IMR-90 (cell line): ENCODE results near the gene CWC27. TPM values are rescaled to one million over a fixed set of nuclear protein-coding genes. Genes with fewer than 3 reads are reported as not detected.

Experiments used
- ATAC-seq: fragments of 200-7000 bp; cut with Tn5 transposase; 2 replicates; pipeline ENCODE4 v1.9.1; 2020; ENCODE audit warnings: low read depth, mild to moderate bottlenecking, moderate library complexity
- BruUV-seq: library from RNA; stranded (reverse); fragments of 400-500 nt; replicated peaks from 2 replicates; lab custom pipeline; 2021; lab: Mats Ljungman, UMichigan
- CTCF ChIA-PET: fragments of 300-600 bp; formaldehyde crosslinking; extraction: SDS; loops from one replicate; lab custom pipeline; 2021; ENCODE audit warnings: antibody characterized with exemption; lab: Yijun Ruan, JAX
- POLR2A ChIA-PET: fragments of 300-600 bp; sonication (Branson Sonifier 250); formaldehyde crosslinking; loops from one replicate; lab custom pipeline; 2022; ENCODE audit warnings: antibody characterized with exemption; ENCODE audit not compliant: unreplicated experiment; lab: Charles Lee
- DNase-seq: peaks from one replicate; pipeline ENCODE4 v3.0.0; 2013
- H2AFZ ChIP-seq: replicated peaks from 2 replicates; pipeline ENCODE3; 2013; ENCODE audit warnings: low read length, mild to moderate bottlenecking; ENCODE audit not compliant: poor library complexity
- H2AK5ac ChIP-seq: 2 replicates; pipeline ENCODE4 v1.6.1; 2013; ENCODE audit warnings: low read depth, low read length, inconsistent platforms
- H2AK9ac ChIP-seq: replicated peaks from 2 replicates; pipeline ENCODE3; 2013; ENCODE audit warnings: mild to moderate bottlenecking, low read depth, low read length, moderate library complexity; ENCODE audit not compliant: poor library complexity
- H2BK120ac ChIP-seq: 2 replicates; pipeline ENCODE4 v1.6.1; 2013; ENCODE audit warnings: low read depth, low read length, inconsistent platforms
- H2BK15ac ChIP-seq: 3 replicates; pipeline ENCODE4 v1.6.1; 2013; ENCODE audit warnings: low read depth, low read length, inconsistent platforms
- H2BK20ac ChIP-seq: 2 replicates; pipeline ENCODE4 v1.6.1; 2013; ENCODE audit warnings: low read depth, mild to moderate bottlenecking, inconsistent platforms, low read length, moderate library complexity
- H2BK5ac ChIP-seq: 2 replicates; pipeline ENCODE4 v1.6.1; 2013; ENCODE audit warnings: mild to moderate bottlenecking, low read depth, low read length, inconsistent platforms; ENCODE audit not compliant: poor library complexity, severe bottlenecking
- H3K14ac ChIP-seq: replicated peaks from 2 replicates; pipeline ENCODE4 v1.6.1; 2013; ENCODE audit warnings: low read depth, low read length, inconsistent platforms
- H3K18ac ChIP-seq: 2 replicates; pipeline ENCODE4 v1.6.1; 2013; ENCODE audit warnings: low read depth, low read length, control low read depth
- H3K23ac ChIP-seq: 2 replicates; pipeline ENCODE4 v1.6.1; 2013; ENCODE audit warnings: low read depth, low read length, inconsistent platforms
- H3K27ac ChIP-seq: 2 replicates; pipeline ENCODE4 v1.5.1; 2013; ENCODE audit warnings: mild to moderate bottlenecking, control low read depth, low read length; ENCODE audit not compliant: insufficient read depth
- H3K27me3 ChIP-seq: 2 replicates; pipeline ENCODE4 v1.6.1; 2013; ENCODE audit warnings: low read length; ENCODE audit not compliant: control insufficient read depth, insufficient read depth
- H3K36me3 ChIP-seq: 2 replicates; pipeline ENCODE4 v1.6.1; 2013; ENCODE audit warnings: low read length, mixed read lengths; ENCODE audit not compliant: control insufficient read depth, insufficient read depth
- H3K4ac ChIP-seq: 2 replicates; pipeline ENCODE4 v1.6.1; 2013; ENCODE audit warnings: low read depth, low read length, inconsistent platforms
- H3K4me1 ChIP-seq: 2 replicates; pipeline ENCODE4 v1.6.1; 2013; ENCODE audit warnings: low read length, mixed read lengths; ENCODE audit not compliant: control insufficient read depth, insufficient read depth
- H3K4me2 ChIP-seq: 2 replicates; pipeline ENCODE4 v1.6.1; 2013; ENCODE audit warnings: low read depth, mild to moderate bottlenecking, control low read depth, low read length, moderate library complexity
- H3K4me3 ChIP-seq: 2 replicates; pipeline ENCODE4 v1.5.1; 2013; ENCODE audit warnings: low read depth, mild to moderate bottlenecking, control low read depth, low read length, moderate library complexity; ENCODE audit not compliant: insufficient read depth
- H3K56ac ChIP-seq: 2 replicates; pipeline ENCODE4 v1.6.1; 2013; ENCODE audit warnings: low read length, inconsistent platforms; ENCODE audit not compliant: insufficient read depth; ENCODE audit errors: extremely low read depth
- H3K79me1 ChIP-seq, 2 experiments: 2 replicates each; pipeline ENCODE4 v1.6.1; 2013; ENCODE audit warnings: low read length in 2 of 2, inconsistent platforms in 1 of 2, low read depth in 1 of 2
- H3K9ac ChIP-seq: 2 replicates; pipeline ENCODE4 v1.6.1; 2013; ENCODE audit warnings: low read depth, low read length, control low read depth
- H3K9me1 ChIP-seq: 2 replicates; pipeline ENCODE4 v1.6.1; 2013; ENCODE audit warnings: low read length, inconsistent platforms; ENCODE audit not compliant: insufficient read depth
- H3K9me3 ChIP-seq: 2 replicates; pipeline ENCODE4 v1.6.1; 2013; ENCODE audit warnings: low read length; ENCODE audit not compliant: control insufficient read depth, insufficient read depth
- H4K20me1 ChIP-seq: 2 replicates; pipeline ENCODE4 v1.6.1; 2013; ENCODE audit warnings: low read length, inconsistent platforms; ENCODE audit not compliant: insufficient read depth
- H4K5ac ChIP-seq: 2 replicates; pipeline ENCODE4 v1.6.1; 2013; ENCODE audit warnings: mild to moderate bottlenecking, low read depth, low read length, control low read depth
- H4K8ac ChIP-seq, 2 experiments: 2 replicates each; pipeline ENCODE4 v1.6.1; 2013; ENCODE audit warnings: low read depth in 2 of 2, low read length in 2 of 2, control low read depth in 1 of 2, inconsistent platforms in 1 of 2
- H4K91ac ChIP-seq: 2 replicates; pipeline ENCODE4 v1.6.1; 2013; ENCODE audit warnings: low read depth, low read length, inconsistent platforms; ENCODE audit not compliant: insufficient read depth
- BHLHE40 ChIP-seq: fragments of 150-350 bp; IDR thresholded peaks from 2 replicates; pipeline ENCODE4 v1.6.1; 2016; ENCODE audit warnings: mild to moderate bottlenecking, low read depth, low read length
- CEBPB ChIP-seq: IDR thresholded peaks from 2 replicates; pipeline ENCODE4 v1.6.1; 2012; ENCODE audit warnings: low read depth, low read length, improper control_type of control experiment
- FOS ChIP-seq: fragments of 150-350 bp; IDR thresholded peaks from 2 replicates; pipeline ENCODE4 v1.6.1; 2016; ENCODE audit warnings: low read depth, low read length
- MAFK ChIP-seq: IDR thresholded peaks from 2 replicates; pipeline ENCODE4 v1.6.1; 2012; ENCODE audit warnings: low read depth, low read length, improper control_type of control experiment
- MAZ ChIP-seq: IDR thresholded peaks from 2 replicates; pipeline ENCODE4 v1.6.1; 2012; ENCODE audit warnings: low read depth, mild to moderate bottlenecking, low read length, improper control_type of control experiment, moderate library complexity, borderline replicate concordance
- MXI1 ChIP-seq: IDR thresholded peaks from 2 replicates; pipeline ENCODE4 v1.6.1; 2012; ENCODE audit warnings: low read depth, mild to moderate bottlenecking, low read length, moderate library complexity, borderline replicate concordance
- NFE2L2 ChIP-seq: fragments of 150-350 bp; IDR thresholded peaks from 2 replicates; pipeline ENCODE4 v1.6.1; 2016; ENCODE audit warnings: low read depth, mild to moderate bottlenecking, low read length
- POLR2A ChIP-seq: IDR thresholded peaks from 2 replicates; pipeline ENCODE4 v1.6.1; 2012; ENCODE audit warnings: mild to moderate bottlenecking, low read depth, low read length
- RAD21 ChIP-seq: IDR thresholded peaks from 2 replicates; pipeline ENCODE4 v1.6.1; 2012; ENCODE audit warnings: low read length, improper control_type of control experiment
- RCOR1 ChIP-seq: IDR thresholded peaks from 2 replicates; pipeline ENCODE4 v1.6.1; 2012; ENCODE audit warnings: mild to moderate bottlenecking, low read length, improper control_type of control experiment; ENCODE audit not compliant: insufficient replicate concordance
- RFX5 ChIP-seq: IDR thresholded peaks from 2 replicates; pipeline ENCODE4 v1.8.0; 2012; ENCODE audit warnings: low read depth, mild to moderate bottlenecking, low read length, moderate library complexity
- SMC3 ChIP-seq: fragments of 150-350 bp; IDR thresholded peaks from 2 replicates; pipeline ENCODE4 v1.6.1; 2016; ENCODE audit warnings: low read depth, mild to moderate bottlenecking, antibody characterized with exemption, low read length, moderate library complexity
- USF2 ChIP-seq: fragments of 150-350 bp; IDR thresholded peaks from 2 replicates; pipeline ENCODE4 v1.6.1; 2017; ENCODE audit warnings: mild to moderate bottlenecking, antibody characterized with exemption, low read length, low read depth
- WGBS, 2 experiments: methylation state at CpG; one replicate each; pipeline versions ENCODE4 v1.1.5 to v1.1.7; 2013; ENCODE audit warnings: missing lambda C conversion rate in 2 of 2; ENCODE audit not compliant: insufficient read length in 1 of 2; ENCODE audit errors: extremely low coverage in 2 of 2; 5-methylcytosine and 5-hydroxymethylcytosine counted together
- dilution Hi-C: fragments of 300-500 bp; cut with HindIII; formaldehyde crosslinking; loops from one replicate; pipeline ENCODE4 v1.14.3; 2018; ENCODE audit warnings: low sequenced_read_pairs; ENCODE audit not compliant: unreplicated experiment
- in situ Hi-C: fragments of 300-500 bp; cut with MboI; formaldehyde crosslinking; loops from 3 replicates; pipeline ENCODE4 v1.14.3; 2019; ENCODE audit warnings: low sequenced_read_pairs, inconsistent platforms, mixed read lengths
- intact Hi-C: fragments of 100-400 bp; cut with micrococcal nuclease; formaldehyde crosslinking; loops from 2 replicates; pipeline ENCODE4 v1.10.0; 2022
- polyA plus RNA-seq, 3 experiments: library from polyadenylated mRNA; depleted of rRNA; stranded (reverse); fragments of >200 nt; gene quantifications; 2 replicates each; pipeline ENCODE4 v1.2.3, GENCODE V29; 2012; ENCODE audit warnings: low replicate concordance in 1 of 3
- total RNA-seq: library from RNA; depleted of rRNA; stranded (reverse); fragments of >200 nt; gene quantifications from 2 replicates; pipeline ENCODE4 v1.2.3, GENCODE V29; 2012
- TF ChIP-seq, protein P1 (sequence below): conservative IDR thresholded peaks from 2 replicates; pipeline ENCODE4 v1.5.1; 2012; ENCODE audit warnings: mild to moderate bottlenecking, low read depth, low read length, improper control_type of control experiment
- TF ChIP-seq, protein P2 (sequence below): fragments of 150-350 bp; IDR thresholded peaks from 2 replicates; pipeline ENCODE4 v1.6.1; 2016; ENCODE audit warnings: low read depth, mild to moderate bottlenecking, low read length, moderate library complexity, borderline replicate concordance

Gene CWC27
- total and polyA plus RNA-seq, 2 of the 4 experiments (the other 2 are of a cell fraction), result 13.3 to 17.1 TPM

GRCh38 chr5:64980176-64980575 lies 211.4 kb downstream of the CWC27 start:
- ChIA-PET POLR2A (no interaction called here), CTCF (no interaction called here)
- Histone ChIP-seq H2BK120ac (no peak overlapping the region), H2AFZ (no peak overlapping the region), H3K56ac (no peak overlapping the region), H4K5ac (no peak overlapping the region), H3K4me1 (peaks cover 3% of the 10 kb centered on the region), H3K9me3 (no peaks in the 10 kb centered on the region), H4K20me1 (no peaks in the 10 kb centered on the region), H2AK5ac (no peak overlapping the region), H3K4me3 (no peak overlapping the region), H3K36me3 (no peaks in the 10 kb centered on the region), H3K9ac (no peak overlapping the region), H3K27me3 (no peaks in the 10 kb centered on the region), H3K18ac (no peak overlapping the region), H2BK20ac (no peak overlapping the region), H2AK9ac (no peak overlapping the region), H3K23ac (no peak overlapping the region), H2BK15ac (no peak overlapping the region), H3K79me1 (no peaks in the 10 kb centered on the region), H3K27ac (no peak overlapping the region), H2BK5ac (no peak overlapping the region), H4K8ac (no peak overlapping the region), H4K91ac (no peak overlapping the region), H3K4ac (no peak overlapping the region), H3K14ac (no peak overlapping the region), H3K9me1 (0 out of 2 replicates have a peak, but pooled peaks cover 3% of the 10 kb centered on the region), H3K4me2 (no peak overlapping the region)
- BruUV-seq, result no TSS peak
- dilution Hi-C loops (no loop called here), in situ Hi-C loops (no loop called here), intact Hi-C loops (no loop called here)
- DNase-seq (no peak), ATAC-seq (no peak)
- no CpG with 5 or more reads among the region's 2 CpGs for WGBS, 2 experiments
- TF ChIP-seq FOS (no peak), NFE2L2 (no peak), RCOR1 (no peak), SMC3 (no peak), MAZ (no peak), USF2 (no peak), BHLHE40 (no peak), RAD21 (no peak), MXI1 (no peak), RFX5 (no peak), POLR2A (no peak), CEBPB (no peak), MAFK (no peak)
- TF ChIP-seq, protein P1, sequence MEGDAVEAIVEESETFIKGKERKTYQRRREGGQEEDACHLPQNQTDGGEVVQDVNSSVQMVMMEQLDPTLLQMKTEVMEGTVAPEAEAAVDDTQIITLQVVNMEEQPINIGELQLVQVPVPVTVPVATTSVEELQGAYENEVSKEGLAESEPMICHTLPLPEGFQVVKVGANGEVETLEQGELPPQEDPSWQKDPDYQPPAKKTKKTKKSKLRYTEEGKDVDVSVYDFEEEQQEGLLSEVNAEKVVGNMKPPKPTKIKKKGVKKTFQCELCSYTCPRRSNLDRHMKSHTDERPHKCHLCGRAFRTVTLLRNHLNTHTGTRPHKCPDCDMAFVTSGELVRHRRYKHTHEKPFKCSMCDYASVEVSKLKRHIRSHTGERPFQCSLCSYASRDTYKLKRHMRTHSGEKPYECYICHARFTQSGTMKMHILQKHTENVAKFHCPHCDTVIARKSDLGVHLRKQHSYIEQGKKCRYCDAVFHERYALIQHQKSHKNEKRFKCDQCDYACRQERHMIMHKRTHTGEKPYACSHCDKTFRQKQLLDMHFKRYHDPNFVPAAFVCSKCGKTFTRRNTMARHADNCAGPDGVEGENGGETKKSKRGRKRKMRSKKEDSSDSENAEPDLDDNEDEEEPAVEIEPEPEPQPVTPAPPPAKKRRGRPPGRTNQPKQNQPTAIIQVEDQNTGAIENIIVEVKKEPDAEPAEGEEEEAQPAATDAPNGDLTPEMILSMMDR, result no peak
- TF ChIP-seq, protein P2, sequence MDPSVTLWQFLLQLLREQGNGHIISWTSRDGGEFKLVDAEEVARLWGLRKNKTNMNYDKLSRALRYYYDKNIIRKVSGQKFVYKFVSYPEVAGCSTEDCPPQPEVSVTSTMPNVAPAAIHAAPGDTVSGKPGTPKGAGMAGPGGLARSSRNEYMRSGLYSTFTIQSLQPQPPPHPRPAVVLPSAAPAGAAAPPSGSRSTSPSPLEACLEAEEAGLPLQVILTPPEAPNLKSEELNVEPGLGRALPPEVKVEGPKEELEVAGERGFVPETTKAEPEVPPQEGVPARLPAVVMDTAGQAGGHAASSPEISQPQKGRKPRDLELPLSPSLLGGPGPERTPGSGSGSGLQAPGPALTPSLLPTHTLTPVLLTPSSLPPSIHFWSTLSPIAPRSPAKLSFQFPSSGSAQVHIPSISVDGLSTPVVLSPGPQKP, result no peak
